A549 (cell line): ENCODE data around the gene PTGER1. TPM values are rescaled to one million over a fixed set of nuclear protein-coding genes. Genes with fewer than 3 reads are reported as not detected.

Experiments used
- ATAC-seq, 2 experiments: fragments of 200-7000 bp in 1 of 2; fragments of >200 bp in 1 of 2; cut with Nextera tagmentation in 1 of 2; cut with Tn5 transposase in 1 of 2; 3 replicates each; pipeline versions ENCODE4 v1.8.0 to v1.9.1; 2018 to 2020; ENCODE audit warnings: mild to moderate bottlenecking in 1 of 2, moderate library complexity in 1 of 2
- CTCF ChIA-PET: fragments of 300-600 bp; sonication (Branson Sonifier 250); formaldehyde crosslinking; extraction: SDS; loops from one replicate; lab custom pipeline; 2021; ENCODE audit warnings: antibody characterized with exemption, inconsistent platforms; lab: Yijun Ruan, JAX
- POLR2A ChIA-PET: fragments of 350-600 bp; formaldehyde crosslinking; extraction: SDS; loops from one replicate; lab custom pipeline; 2021; ENCODE audit warnings: antibody characterized with exemption, inconsistent platforms; lab: Yijun Ruan, JAX
- DNase-seq, 2 experiments: peaks; one replicate each; pipeline versions ENCODE4 v3.0.0 to v3.0.0-alpha.2; 2011 to 2016; ENCODE audit warnings: low read depth in 1 of 2, low spot score in 1 of 2
- FAIRE-seq: peaks from 2 replicates; lab custom pipeline; 2011; peaks lifted over from hg19 to GRCh38; lab: Jason Lieb, UNC
- H3K27ac ChIP-seq, 2 experiments: fragments of >200 bp; sonication (Bioruptor Twin); formaldehyde crosslinking; 3 replicates each; pipeline ENCODE4 v1.5.1; 2016 to 2017
- H3K4me1 ChIP-seq: fragments of >200 bp; sonication (Bioruptor Twin); formaldehyde crosslinking; 3 replicates; pipeline ENCODE4 v1.6.1; 2016
- H3K4me2 ChIP-seq: fragments of >200 bp; sonication (Bioruptor Twin); formaldehyde crosslinking; 3 replicates; pipeline ENCODE4 v1.6.1; 2016
- H3K4me3 ChIP-seq: fragments of >200 bp; sonication (Bioruptor Twin); formaldehyde crosslinking; 3 replicates; pipeline ENCODE4 v1.5.1; 2016
- H3K9me3 ChIP-seq: fragments of >200 bp; sonication (Bioruptor Twin); formaldehyde crosslinking; 3 replicates; pipeline ENCODE4 v1.6.1; 2016
- CBX8 ChIP-seq: fragments of 200-600 bp; sonication (generic); IDR thresholded peaks from 2 replicates; pipeline ENCODE4 v1.6.1; 2016
- EHF ChIP-seq: fragments of 250-450 bp; sonication (Bioruptor Pico); IDR thresholded peaks from 2 replicates; pipeline ENCODE4 v1.5.0; 2020; ENCODE audit warnings: mild to moderate bottlenecking
- EHMT2 ChIP-seq: fragments of 200-600 bp; sonication (generic); IDR thresholded peaks from 2 replicates; pipeline ENCODE4 v1.6.1; 2016; ENCODE audit warnings: antibody characterized with exemption, low read depth, mild to moderate bottlenecking, moderate library complexity
- EP300 ChIP-seq, 2 experiments: fragments of >200 bp; sonication (Bioruptor Twin); formaldehyde crosslinking; IDR thresholded peaks; 2 replicates in 1 of 2; 3 replicates in 1 of 2; pipeline ENCODE4 v1.6.1; 2016 to 2017
- ESRRA ChIP-seq: fragments of 150-350 bp; IDR thresholded peaks from 2 replicates; pipeline ENCODE4 v1.6.1; 2014; ENCODE audit warnings: mild to moderate bottlenecking, low read length, borderline replicate concordance
- HEYL ChIP-seq: fragments of 250-450 bp; sonication (Bioruptor Pico); IDR thresholded peaks from 2 replicates; pipeline ENCODE4 v1.8.0; 2021; ENCODE audit warnings: mild to moderate bottlenecking, moderate library complexity
- HOXB13 ChIP-seq: fragments of 250-450 bp; sonication (Bioruptor Pico); IDR thresholded peaks from 2 replicates; pipeline ENCODE4 v1.5.0; 2020; ENCODE audit warnings: low read depth, mild to moderate bottlenecking, moderate library complexity
- JUNB ChIP-seq: fragments of >200 bp; sonication (Bioruptor Twin); formaldehyde crosslinking; IDR thresholded peaks from 2 replicates; pipeline ENCODE4 v1.6.1; 2016
- RAD21 ChIP-seq, 2 experiments: fragments of >200 bp in 1 of 2; sonication (Bioruptor Twin) in 1 of 2; formaldehyde crosslinking in 1 of 2; IDR thresholded peaks in 1 of 2; conservative IDR thresholded peaks in 1 of 2; 2 replicates in 1 of 2; 3 replicates in 1 of 2; pipeline ENCODE4 v1.6.1; 2012 to 2018; ENCODE audit warnings: inconsistent platforms in 1 of 2
- RARB ChIP-seq: fragments of 250-450 bp; sonication (Bioruptor Pico); IDR thresholded peaks from 2 replicates; pipeline ENCODE4 v1.8.0; 2021; ENCODE audit warnings: mild to moderate bottlenecking, moderate library complexity
- SMC3 ChIP-seq: fragments of >200 bp; sonication (Bioruptor Twin); formaldehyde crosslinking; IDR thresholded peaks from 3 replicates; pipeline ENCODE4 v1.6.1; 2018; ENCODE audit warnings: inconsistent platforms
- WGBS: methylation state at CpG from one replicate; pipeline ENCODE4 v1.1.6; 2017; ENCODE audit errors: missing lambda C conversion rate; 5-methylcytosine and 5-hydroxymethylcytosine counted together
- polyA plus RNA-seq, 4 experiments: library from polyadenylated mRNA; depleted of rRNA in 3 of 4; stranded (reverse); fragments of >200 nt; fragmentation: RNase III in 1 of 4; extraction: RNeasy Plus Mini Kit Qiagen cat#74134 plus additional on column Dnase treatment in 1 of 4; gene quantifications; 2 replicates in 3 of 4; 3 replicates in 1 of 4; pipeline ENCODE4 v1.2.3, GENCODE V29; 2011 to 2017
- TF ChIP-seq, protein P1 (sequence below): fragments of >200 bp; sonication (Bioruptor Twin); formaldehyde crosslinking; IDR thresholded peaks from 3 replicates; pipeline ENCODE4 v1.6.1; 2016
- TF ChIP-seq, protein P2 (sequence below): fragments of >200 bp; sonication (Bioruptor Twin); formaldehyde crosslinking; IDR thresholded peaks from 3 replicates; pipeline ENCODE4 v1.5.1; 2016
- TF ChIP-seq, protein P3 (sequence below): fragments of >200 bp; sonication (Bioruptor Twin); formaldehyde crosslinking; IDR thresholded peaks from 2 replicates; pipeline ENCODE4 v1.6.1; 2016
- TF ChIP-seq, protein P4 (sequence below): fragments of 150-350 bp; IDR thresholded peaks from 2 replicates; pipeline ENCODE4 v1.6.1; 2014; ENCODE audit warnings: low read depth, mild to moderate bottlenecking, low read length

Gene PTGER1
- polyA plus RNA-seq, 2 of the 4 experiments (the other 2 are of a cell fraction): 0.06 to 0.17 TPM

DNA sequence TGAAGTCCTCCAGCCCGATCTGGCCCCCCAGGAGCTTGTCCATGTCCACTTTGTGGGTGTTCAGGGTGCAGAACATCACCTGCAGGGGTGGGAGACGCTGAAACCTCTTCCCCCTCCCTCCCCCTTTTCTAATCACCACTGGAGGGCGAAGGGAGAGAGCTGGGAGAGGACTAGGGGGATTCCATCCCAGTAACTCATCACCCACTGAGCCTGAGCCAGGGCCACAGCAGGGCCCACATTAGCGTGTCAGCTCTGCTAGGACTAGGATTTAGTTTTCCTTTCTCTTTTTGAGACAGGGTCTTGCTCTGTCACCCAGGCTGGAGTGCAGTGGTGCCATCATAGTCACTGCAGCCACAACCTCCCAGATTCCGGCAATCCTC is 5.5 kb upstream of the PTGER1 start (continued):
- TF ChIP-seq, protein P1, sequence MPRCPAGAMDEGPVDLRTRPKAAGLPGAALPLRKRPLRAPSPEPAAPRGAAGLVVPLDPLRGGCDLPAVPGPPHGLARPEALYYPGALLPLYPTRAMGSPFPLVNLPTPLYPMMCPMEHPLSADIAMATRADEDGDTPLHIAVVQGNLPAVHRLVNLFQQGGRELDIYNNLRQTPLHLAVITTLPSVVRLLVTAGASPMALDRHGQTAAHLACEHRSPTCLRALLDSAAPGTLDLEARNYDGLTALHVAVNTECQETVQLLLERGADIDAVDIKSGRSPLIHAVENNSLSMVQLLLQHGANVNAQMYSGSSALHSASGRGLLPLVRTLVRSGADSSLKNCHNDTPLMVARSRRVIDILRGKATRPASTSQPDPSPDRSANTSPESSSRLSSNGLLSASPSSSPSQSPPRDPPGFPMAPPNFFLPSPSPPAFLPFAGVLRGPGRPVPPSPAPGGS: no peak
- TF ChIP-seq RARB (CRISPR knock-in tag) (no peak), EHMT2 (no peak)
- TF ChIP-seq, all 56 proteins: peak for 0

DNA sequence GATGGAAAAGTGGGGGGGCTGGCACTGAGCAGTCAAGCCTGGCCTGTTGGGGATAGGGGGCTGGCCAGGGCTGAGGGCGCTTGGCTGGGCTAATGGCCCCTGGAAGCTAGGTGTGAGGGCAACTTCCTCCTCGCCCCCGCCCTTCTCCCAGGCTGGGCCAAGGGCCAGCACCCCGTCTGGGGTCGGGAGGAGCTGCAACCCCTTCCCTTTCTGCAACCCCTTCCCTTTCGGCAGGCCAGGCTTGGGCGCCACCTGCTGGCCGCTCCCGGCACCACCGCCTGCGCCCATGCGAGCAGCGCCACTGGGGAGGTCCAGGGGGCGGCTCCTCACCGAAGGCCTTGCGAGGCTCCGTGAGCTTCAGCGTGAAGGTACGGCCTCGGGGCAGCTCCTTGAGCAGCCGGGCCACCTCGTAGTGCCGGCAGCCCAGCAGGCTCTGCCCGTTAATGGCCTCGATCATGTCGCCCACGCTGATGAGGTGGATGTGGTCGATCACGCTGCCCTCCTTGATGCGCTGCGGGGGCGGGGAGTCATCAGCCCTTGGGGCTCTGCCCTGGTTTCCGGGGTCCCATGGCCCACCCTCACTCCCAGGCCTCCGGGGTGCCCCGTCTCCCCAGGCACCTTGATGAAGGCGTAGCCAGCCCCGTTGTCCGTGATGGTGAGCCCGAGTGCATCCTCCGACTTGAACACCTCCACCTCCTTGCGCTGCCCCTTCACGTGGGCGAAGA is 5.0 kb upstream of the PTGER1 start:
- POLR2A ChIA-PET: no interaction called here
- H3K4me1 ChIP-seq: peaks cover 30% of the 10 kb centered on the region
- CTCF ChIA-PET: interaction anchor here (0.5 to 4.6 kb wide), 31 partner anchors 8 to 349 kb away, joined by 3 to 22 read pairs (median 4); partner anchors contain the start of genes ASF1B, DNAJB1, GIPC1 and NDUFB7
- FAIRE-seq (no peak), DNase-seq (peak; percentile 60 to 63)
- no peak overlapping the region for H3K4me3 ChIP-seq
- H3K27ac ChIP-seq: peak overlapping the region in 1 of 2 experiments; percentile 53; a peak in 2 of 6 replicates
- H3K9me3 ChIP-seq: no peaks in the 10 kb centered on the region
- 83% methylated on average over 21 of the region's 43 CpGs for WGBS
- TF ChIP-seq, protein P2, sequence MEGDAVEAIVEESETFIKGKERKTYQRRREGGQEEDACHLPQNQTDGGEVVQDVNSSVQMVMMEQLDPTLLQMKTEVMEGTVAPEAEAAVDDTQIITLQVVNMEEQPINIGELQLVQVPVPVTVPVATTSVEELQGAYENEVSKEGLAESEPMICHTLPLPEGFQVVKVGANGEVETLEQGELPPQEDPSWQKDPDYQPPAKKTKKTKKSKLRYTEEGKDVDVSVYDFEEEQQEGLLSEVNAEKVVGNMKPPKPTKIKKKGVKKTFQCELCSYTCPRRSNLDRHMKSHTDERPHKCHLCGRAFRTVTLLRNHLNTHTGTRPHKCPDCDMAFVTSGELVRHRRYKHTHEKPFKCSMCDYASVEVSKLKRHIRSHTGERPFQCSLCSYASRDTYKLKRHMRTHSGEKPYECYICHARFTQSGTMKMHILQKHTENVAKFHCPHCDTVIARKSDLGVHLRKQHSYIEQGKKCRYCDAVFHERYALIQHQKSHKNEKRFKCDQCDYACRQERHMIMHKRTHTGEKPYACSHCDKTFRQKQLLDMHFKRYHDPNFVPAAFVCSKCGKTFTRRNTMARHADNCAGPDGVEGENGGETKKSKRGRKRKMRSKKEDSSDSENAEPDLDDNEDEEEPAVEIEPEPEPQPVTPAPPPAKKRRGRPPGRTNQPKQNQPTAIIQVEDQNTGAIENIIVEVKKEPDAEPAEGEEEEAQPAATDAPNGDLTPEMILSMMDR: peak; percentile 65
- TF ChIP-seq, protein P3, sequence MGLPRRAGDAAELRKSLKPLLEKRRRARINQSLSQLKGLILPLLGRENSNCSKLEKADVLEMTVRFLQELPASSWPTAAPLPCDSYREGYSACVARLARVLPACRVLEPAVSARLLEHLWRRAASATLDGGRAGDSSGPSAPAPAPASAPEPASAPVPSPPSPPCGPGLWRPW: no peak
- TF ChIP-seq RAD21 (conservative IDR thresholded peaks at IDR 0.05 in 1 of 2, IDR thresholded peaks at IDR 0.05 in 1 of 2) (peak; percentile 46 to 49), RARB (CRISPR knock-in tag) (no peak), SMC3 (peak; percentile 50; the same call in 2 of the 3 replicates), JUNB (no peak)
- TF ChIP-seq, protein P4, sequence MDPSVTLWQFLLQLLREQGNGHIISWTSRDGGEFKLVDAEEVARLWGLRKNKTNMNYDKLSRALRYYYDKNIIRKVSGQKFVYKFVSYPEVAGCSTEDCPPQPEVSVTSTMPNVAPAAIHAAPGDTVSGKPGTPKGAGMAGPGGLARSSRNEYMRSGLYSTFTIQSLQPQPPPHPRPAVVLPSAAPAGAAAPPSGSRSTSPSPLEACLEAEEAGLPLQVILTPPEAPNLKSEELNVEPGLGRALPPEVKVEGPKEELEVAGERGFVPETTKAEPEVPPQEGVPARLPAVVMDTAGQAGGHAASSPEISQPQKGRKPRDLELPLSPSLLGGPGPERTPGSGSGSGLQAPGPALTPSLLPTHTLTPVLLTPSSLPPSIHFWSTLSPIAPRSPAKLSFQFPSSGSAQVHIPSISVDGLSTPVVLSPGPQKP: no peak
- TF ChIP-seq, all 56 proteins: peak for 3
- no peak overlapping the region for H3K4me2 ChIP-seq
- ATAC-seq: peak; percentile 42 to 75

DNA sequence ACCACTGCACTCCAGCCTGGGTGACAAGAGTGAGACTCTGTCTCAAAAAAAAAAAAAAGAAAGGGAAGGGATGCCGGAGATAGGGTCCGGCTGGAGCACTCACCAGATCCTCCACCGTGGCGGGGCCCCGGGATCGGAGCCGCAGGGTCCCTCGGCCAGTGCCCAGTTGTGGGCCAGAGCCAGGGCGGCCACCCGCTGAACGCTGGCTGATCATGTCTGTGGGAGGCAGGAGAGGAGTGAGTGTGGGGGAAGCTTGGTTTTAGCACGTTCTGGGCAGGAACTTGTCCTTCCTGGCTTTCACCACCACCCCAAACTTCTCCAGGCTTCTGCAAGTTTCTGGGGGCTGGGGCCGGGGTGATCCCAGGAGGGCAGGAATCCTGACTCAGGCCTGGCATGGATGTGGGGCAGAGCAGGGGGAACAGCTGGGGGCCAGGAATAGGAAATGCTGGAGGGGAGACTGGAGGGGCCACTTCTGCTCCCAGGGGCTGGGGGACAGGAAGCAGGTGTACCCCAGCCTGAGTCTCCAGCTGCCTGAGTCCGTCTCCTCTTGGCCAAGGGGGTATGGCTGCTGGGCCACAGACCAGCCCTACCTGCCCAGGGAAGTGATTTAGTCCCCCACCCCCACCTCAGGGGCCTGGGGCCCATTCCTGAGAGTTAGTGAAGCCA is 4.3 kb upstream of the PTGER1 start:
- TF ChIP-seq HEYL (CRISPR knock-in tag) (no peak), EHF (CRISPR knock-in tag) (no peak), CBX8 (no peak), RAD21 (conservative IDR thresholded peaks at IDR 0.05 in 1 of 2, IDR thresholded peaks at IDR 0.05 in 1 of 2) (no peak)
- peak overlapping the region in 1 of 2 experiments; percentile 53; a peak in 2 of 6 replicates for H3K27ac ChIP-seq
- 81% methylated on average over 12 of the region's 14 CpGs for WGBS
- ChIA-PET POLR2A (no interaction called here), CTCF (interaction anchor here (0.5 to 4.6 kb wide), 23 partner anchors 8 to 348 kb away, joined by 3 to 22 read pairs (median 7); partner anchors contain the start of genes ASF1B and GIPC1)
- H3K4me3 ChIP-seq: no peak overlapping the region
- H3K9me3 ChIP-seq: no peaks in the 10 kb centered on the region
- no peak overlapping the region for H3K4me2 ChIP-seq
- ATAC-seq: no peak
- DNase-seq: no peak
- no peak for FAIRE-seq
- H3K4me1 ChIP-seq: peaks cover 32% of the 10 kb centered on the region

DNA sequence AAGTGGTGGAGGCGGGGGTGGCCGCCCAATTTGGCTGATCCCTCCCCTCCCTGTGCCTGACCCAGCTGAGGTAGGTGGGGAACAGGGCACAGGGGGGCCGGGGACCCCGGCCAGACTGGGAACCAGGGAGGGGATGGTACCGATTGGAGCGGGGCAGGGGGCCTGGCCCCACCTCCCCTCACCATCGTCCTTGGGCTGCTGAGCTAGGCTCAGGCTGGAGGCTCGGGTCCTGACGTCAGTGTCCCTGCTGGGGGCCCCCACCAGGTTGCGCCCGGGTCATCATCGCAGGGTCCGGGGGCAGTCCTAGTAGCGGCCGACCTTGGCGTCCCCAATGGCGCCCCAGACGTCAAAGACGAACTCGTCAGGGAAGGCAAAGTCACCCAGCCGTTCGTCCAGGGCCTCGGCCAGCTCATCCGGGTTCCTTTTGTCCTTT is 3.0 kb upstream of the PTGER1 start:
- ChIA-PET POLR2A (no interaction called here), CTCF (interaction anchor here (1.0 to 4.6 kb wide), 5 partner anchors 9 to 63 kb away, joined by 4 to 22 read pairs (median 5); no protein-coding TSS in a partner anchor)
- no peak overlapping the region for H3K4me2 ChIP-seq
- peaks cover 32% of the 10 kb centered on the region for H3K4me1 ChIP-seq
- 100% methylated on average over 2 of the region's 24 CpGs for WGBS
- no peak for FAIRE-seq
- no peak for ATAC-seq
- TF ChIP-seq ESRRA (no peak), HOXB13 (CRISPR knock-in tag) (no peak), EP300 (IDR thresholded peaks at IDR 0.05) (no peak)
- no peaks in the 10 kb centered on the region for H3K9me3 ChIP-seq
- no peak for DNase-seq
- H3K27ac ChIP-seq: no peak overlapping the region; a peak in 1 of 6 replicates
- no peak overlapping the region for H3K4me3 ChIP-seq
